HG03280 (cell line): ENCODE results near the gene C17orf114.
A peak's percentile ranks its signal among the peaks of the same experiment; 100 is the strongest.

Experiments
- ATAC-seq: cut with Tn5 transposase; IDR thresholded peaks from one replicate; pipeline ENCODE4 v1.9.1; 2021; ENCODE audit warnings: mild to moderate bottlenecking, moderate library complexity; ENCODE audit not compliant: unreplicated experiment

The C17orf114 gene

GRCh38 chr17:4802228-4802627 is at the start of gene C17orf114:
TSS of gene C17orf114 (minus strand) at chr17:4802328.
- no peak for ATAC-seq

DNA sequence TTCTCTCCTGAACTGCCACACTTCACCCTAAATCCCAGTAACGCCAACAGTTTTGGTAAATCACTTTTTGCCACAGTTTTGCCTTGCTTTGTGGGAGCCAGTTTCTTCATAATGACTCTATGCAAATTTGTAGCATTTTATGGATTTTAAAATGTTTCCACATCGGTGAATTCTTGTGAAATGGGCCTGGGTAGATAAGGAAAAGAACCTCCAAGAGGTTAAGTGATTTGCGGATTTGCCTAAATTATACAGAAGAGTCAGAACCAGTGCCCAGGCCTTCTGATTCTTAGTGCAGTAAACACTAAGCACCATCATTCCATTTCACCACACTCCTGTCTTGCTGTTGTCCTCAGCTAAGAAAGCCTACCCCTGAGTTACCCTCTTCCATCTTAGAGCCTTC is 49.0 kb upstream of the C17orf114 start:
- no peak for ATAC-seq

GRCh38 chr17:4850246-4850645 is 48.1 kb upstream of the C17orf114 start:
- ATAC-seq, result no peak

DNA sequence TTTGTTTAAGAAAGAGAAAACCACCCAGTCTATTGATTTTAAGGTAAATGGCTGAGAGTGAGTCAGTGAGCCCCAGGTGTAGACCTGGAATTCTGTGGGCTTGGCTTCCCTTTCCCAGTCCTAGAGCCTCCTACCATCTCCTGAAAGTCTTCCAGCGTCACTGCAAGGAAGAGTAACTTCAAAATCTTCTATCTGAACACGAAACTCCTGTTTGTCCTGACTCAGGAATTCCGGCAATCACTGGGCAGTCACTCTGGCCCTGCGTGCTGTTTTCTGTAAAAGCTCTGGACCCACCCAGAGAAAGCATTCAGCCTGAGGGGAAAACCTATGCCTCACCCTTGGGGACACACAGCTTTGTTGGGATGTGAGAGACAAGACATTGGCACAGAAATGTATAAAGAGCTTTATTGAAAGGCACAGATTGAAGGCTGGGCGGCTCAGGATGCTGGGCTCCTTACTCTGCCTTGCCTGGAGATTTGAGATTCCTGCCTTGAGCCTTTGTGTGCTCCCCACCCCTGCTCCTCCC is 46.9 kb upstream of the C17orf114 start:
- ATAC-seq, result no peak

- ATAC-seq, result no peak
Measured at GRCh38 chr17:4846635-4847390, 44.7 kb upstream of the C17orf114 start.

DNA sequence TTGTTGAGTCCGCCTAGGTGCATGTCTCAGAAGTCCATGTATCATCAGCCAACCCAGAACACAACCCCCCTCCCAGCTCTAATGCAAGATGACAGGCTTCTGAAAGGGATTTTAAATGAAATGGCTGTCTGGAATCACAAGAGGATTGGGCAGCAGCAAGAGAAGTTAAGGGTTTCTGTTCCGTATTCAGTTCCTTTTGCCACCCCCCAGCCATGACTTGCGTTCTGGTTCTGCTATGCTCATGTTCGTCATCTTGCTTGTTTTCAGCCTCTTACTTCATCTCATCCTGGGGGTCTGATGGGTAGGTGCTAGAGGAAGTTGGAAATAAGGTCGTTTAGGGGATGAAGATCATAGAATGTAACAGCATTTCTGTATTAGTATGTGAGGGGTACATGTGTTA is 43.0 kb upstream of the C17orf114 start:
- no peak for ATAC-seq

DNA sequence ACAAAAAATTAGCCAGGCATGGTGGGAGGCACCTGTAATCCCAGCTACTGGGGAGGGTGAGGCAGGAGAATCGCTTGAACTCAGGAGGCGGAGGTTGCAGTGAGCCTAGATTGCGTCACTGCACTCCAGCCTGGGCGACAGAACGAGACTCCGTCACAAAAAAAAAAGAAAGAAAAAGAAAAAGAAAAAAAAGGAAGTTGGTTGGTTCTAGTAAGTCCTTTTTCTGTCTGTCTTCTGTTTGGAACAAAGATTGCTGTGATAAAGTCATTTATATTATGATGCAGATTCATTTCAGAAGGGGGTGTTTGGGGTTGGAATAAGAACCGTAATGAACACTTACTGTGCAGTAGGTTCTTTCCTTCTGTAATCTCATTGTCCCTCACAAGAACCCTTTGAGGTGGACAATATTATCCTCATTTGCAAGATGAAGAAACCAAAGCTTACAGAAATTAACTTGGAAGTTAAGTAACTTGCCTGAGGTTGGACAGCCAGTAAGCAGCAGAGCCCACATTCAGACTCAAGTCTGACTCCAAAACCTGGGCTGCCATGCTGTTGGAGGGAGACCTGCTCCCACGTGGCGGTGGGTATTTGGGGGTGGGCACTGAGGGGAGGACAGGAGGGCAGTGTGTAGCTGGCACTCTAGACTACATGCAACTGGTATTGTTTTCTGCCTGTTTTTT is 41.3 kb upstream of the C17orf114 start:
- no peak for ATAC-seq

DNA sequence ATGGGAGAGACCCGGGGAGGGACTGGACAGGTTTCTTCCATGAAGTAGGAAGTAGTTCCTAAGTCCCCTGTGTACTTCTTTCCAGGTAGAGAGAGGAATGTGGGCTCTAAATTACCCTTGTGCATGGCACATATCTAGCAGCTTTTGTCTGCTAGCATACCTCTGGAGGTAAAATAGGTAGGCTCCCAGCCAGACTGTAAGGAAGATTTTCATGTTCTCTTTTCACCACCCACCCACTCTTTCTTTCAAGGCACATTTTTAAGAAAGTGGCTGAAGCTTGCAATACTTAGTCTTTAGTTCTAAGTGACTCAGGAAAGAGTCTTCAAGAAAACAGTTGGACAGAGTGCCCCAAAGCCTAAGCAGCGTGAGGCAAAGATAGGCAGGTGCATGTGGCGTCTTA is 40.2 kb upstream of the C17orf114 start:
- no peak for ATAC-seq

- no peak for ATAC-seq
Measured at GRCh38 chr17:4840893-4841242, 38.7 kb upstream of the C17orf114 start.

- ATAC-seq, result no peak
Measured at GRCh38 chr17:4839965-4840892, 38.1 kb upstream of the C17orf114 start.

DNA sequence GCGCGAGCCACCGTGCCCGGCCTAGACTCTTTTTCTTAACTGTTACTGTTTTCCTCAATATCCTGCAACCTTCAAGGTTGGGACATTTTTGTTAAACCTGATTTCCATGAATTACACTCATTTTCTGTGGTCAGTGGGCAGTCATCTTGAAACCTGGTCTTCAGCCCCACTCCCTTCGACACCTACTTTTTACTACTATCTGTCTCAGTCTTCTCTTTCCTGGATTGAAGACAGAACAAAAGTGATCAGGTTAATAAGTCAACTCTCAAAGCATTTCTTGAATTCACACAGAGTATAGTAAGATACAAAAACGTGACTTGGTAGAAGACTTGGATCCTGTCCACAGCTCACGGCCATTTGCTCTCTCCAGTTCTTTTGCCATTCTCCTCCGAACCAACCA is 37.1 kb upstream of the C17orf114 start:
- ATAC-seq, result no peak

GRCh38 chr17:4838309-4838785 is 36.2 kb upstream of the C17orf114 start:
- no peak for ATAC-seq

GRCh38 chr17:4837471-4838308 is 35.6 kb upstream of the C17orf114 start:
- ATAC-seq, result no peak

GRCh38 chr17:4836221-4836620 is 34.1 kb upstream of the C17orf114 start:
- ATAC-seq, result no peak

DNA sequence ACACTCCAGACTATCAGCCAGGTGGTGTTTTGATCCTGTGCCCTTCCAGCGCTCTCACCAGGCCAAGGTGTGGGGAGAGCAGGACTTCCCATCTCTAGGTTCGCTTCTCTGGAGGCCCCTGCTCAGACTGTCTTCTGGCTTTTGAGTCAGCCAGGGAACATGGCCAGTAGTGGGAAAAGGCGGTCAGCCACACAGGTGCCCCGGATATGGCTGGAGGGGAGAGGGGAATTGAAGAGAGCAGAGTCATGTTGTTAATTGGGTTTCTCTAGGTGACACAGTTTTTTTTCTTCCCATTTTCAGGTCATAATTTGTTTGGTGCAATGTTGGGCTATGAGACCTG is 32.5 kb upstream of the C17orf114 start:
- no peak for ATAC-seq

DNA sequence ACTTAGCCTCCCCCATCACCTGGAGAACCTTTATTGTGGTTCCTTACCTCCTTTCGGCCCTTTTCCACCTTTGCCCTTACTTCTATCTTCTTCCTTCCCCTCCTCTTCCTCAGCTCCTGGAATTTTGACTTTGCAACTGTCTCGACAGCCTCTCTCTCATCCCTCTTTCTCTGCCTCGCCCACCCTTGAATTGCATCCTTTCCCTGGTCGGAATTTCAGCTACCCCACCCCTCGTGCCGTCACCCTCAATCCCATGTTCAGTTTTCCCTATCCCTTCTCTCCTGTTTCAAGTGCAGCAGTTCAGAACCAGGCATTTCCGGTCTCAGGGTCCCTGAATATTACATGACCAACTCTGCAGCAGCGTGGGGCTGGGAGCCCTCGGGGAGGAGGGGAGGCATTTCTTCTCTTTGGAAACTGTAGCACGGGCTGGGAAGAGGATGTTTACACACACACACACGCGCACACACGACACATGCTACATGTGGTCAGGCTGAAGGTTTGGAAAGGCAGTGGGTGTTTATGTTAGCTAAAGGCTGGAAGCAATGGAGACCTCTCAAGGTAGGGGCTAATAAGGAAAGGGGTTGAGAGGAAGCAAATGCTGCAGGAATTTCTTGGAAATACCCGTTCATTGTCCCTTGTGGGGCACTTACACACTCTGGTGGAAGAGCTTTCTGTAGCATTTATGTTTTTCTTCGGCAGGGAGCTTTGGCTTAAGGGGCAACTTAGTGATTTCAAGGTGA is 32.0 kb upstream of the C17orf114 start:
- no peak for ATAC-seq

DNA sequence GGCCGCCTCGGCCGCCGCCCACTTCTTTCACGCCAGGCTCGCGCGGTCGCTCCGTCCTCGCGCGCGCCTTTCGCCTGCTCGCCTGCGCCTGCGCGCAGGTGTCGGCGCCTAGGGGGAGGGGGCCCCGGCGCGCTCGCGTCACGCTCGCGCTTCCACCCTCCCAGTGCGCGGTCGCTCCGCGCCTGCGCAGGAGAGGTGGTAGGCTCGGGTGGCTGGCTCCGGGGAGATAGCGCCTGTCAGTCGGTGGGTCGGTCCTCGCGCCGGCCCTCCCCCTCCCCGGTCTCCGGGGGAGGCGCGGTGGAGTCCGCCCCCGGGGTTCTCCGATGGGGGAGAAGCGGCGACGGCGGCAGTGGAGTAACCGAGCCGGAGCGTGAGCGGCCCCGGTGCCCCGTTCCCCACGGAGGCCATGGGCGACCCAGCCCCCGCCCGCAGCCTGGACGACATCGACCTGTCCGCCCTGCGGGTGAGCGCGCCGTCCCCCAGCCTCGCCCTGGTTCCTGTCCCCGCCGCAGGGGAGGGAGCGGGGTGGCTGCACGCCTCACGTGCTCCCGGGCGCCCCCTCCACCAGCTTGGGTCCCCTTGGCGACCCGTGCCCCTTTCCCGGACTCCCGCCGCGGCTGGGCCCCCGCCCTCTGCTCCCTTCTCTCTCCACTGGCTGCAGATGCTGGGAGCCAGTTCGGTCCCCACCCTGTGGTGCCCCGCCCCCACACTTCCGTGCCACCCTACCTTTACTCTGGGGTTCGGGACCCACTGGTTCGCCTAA is 31.2 kb upstream of the C17orf114 start, which contains the start of gene MINK1:
Gene MINK1, plus strand, starts transcription at position 163 of the 763 bp plus-strand sequence. Its CDS starts 244 bp downstream, at position 407.
- ATAC-seq, result peak; percentile 94

DNA sequence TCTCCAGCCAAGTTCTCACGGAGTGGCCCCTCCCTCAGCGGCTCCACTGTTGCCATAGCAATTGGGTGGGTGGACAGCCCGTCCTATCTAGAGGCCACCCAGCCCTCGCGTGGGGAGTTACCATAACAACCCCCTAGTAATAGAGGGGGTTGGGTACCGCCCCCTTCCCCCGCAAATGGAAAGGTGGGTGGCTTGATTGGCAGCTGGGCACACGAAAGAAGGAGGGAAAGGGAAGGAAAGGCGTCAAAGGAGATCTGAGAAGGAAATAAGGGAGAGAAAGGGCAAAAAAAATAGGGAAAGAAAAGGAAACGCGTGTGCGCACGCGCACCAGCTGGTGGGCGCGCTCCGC is 30.7 kb upstream of the C17orf114 start:
- ATAC-seq, result peak; percentile 1

GRCh38 chr17:4827399-4827798 is 25.3 kb upstream of the C17orf114 start:
- ATAC-seq, result no peak
